HL-60 (cell line): Measurements from ENCODE around the gene RBPJL.

Experiments
- DNase-seq, 2 experiments: peaks; one replicate each; pipeline ENCODE4 v3.0.0-alpha.2; 2010 to 2020; ENCODE audit warnings: low read depth in 1 of 2, low spot score in 1 of 2
- H3K27ac ChIP-seq: fragments of 250-450 bp; sonication (Bioruptor Pico); replicated peaks from 2 replicates; pipeline ENCODE4 v1.5.1; 2020; ENCODE audit warnings: mild to moderate bottlenecking, moderate library complexity
- H3K27me3 ChIP-seq: fragments of 250-450 bp; sonication (Bioruptor Pico); 2 replicates; pipeline ENCODE4 v1.5.1; 2021; ENCODE audit warnings: mild to moderate bottlenecking, moderate library complexity; ENCODE audit not compliant: insufficient read depth, poor library complexity, severe bottlenecking
- H3K4me3 ChIP-seq: replicated peaks from 2 replicates; pipeline ENCODE4 v1.5.1; 2011; ENCODE audit warnings: mild to moderate bottlenecking, control low read depth, low read length; ENCODE audit not compliant: insufficient read depth
- GABPA ChIP-seq: IDR thresholded peaks from 2 replicates; pipeline ENCODE4 v1.6.1; 2012; ENCODE audit warnings: low read depth
- POLR2AphosphoS5 ChIP-seq: IDR thresholded peaks from 2 replicates; pipeline ENCODE4 v1.6.1; 2012; ENCODE audit warnings: low read depth
- SPI1 ChIP-seq: IDR thresholded peaks from 2 replicates; pipeline ENCODE4 v1.6.1; 2012; ENCODE audit warnings: low read depth, mild to moderate bottlenecking, borderline replicate concordance
- TF ChIP-seq, protein P1 (sequence below): IDR thresholded peaks from 2 replicates; pipeline ENCODE4 v1.6.1; 2012; ENCODE audit warnings: low read depth; ENCODE audit not compliant: insufficient replicate concordance
- TF ChIP-seq, protein P2 (sequence below): IDR thresholded peaks from one replicate; pipeline ENCODE4 v1.5.1; 2011; ENCODE audit warnings: low read length, control low read depth, inconsistent platforms; ENCODE audit not compliant: insufficient read depth

RBPJL gene

DNA sequence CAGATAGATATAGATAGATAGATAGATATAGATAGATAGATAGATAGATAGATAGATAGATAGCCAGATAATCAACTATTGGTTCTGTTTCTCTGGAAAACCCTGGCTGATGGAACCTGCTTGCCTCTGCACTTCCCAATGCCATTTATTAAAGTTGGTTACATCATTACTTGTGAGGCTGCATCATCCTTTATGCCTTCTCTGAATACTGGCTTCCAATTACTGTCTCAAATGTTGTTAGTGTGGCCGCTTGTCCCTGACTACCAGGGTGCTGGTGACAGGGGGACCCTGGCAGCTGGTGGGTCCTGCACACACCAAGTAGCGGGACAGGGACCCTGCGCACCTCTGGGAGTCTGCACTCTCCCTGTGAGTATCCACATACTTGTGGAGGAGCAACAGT, 48.4 kb upstream of the RBPJL start:
- TF ChIP-seq GABPA, result no peak
- no peak for TF ChIP-seq POLR2AphosphoS5
- TF ChIP-seq, protein P1, sequence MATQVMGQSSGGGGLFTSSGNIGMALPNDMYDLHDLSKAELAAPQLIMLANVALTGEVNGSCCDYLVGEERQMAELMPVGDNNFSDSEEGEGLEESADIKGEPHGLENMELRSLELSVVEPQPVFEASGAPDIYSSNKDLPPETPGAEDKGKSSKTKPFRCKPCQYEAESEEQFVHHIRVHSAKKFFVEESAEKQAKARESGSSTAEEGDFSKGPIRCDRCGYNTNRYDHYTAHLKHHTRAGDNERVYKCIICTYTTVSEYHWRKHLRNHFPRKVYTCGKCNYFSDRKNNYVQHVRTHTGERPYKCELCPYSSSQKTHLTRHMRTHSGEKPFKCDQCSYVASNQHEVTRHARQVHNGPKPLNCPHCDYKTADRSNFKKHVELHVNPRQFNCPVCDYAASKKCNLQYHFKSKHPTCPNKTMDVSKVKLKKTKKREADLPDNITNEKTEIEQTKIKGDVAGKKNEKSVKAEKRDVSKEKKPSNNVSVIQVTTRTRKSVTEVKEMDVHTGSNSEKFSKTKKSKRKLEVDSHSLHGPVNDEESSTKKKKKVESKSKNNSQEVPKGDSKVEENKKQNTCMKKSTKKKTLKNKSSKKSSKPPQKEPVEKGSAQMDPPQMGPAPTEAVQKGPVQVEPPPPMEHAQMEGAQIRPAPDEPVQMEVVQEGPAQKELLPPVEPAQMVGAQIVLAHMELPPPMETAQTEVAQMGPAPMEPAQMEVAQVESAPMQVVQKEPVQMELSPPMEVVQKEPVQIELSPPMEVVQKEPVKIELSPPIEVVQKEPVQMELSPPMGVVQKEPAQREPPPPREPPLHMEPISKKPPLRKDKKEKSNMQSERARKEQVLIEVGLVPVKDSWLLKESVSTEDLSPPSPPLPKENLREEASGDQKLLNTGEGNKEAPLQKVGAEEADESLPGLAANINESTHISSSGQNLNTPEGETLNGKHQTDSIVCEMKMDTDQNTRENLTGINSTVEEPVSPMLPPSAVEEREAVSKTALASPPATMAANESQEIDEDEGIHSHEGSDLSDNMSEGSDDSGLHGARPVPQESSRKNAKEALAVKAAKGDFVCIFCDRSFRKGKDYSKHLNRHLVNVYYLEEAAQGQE, result no peak
- no peak for TF ChIP-seq SPI1
- Histone ChIP-seq H3K27me3 (no peaks in the 10 kb centered on the region), H3K4me3 (no peak overlapping the region), H3K27ac (no peak overlapping the region)
- DNase-seq, result no peak

DNA sequence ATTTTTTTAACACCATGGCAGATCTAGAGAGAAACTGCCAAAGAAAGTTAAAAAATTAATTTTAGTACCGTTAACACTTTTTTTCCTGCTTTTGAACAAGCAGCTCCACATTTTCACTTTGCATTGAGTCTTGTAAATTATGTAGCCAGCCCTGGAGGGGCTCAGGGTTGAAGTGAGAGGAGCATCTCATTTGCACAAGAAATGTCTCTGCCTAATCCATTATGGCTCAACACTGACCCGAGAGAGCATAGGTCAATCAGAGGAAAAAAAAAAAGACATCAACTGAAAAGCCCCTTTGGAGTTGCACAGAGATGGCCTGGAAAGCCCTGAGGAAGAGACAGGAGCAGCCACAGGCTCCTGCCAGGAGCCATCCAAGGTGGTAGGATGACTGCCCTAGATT, 48.0 kb upstream of the RBPJL start:
- TF ChIP-seq, protein P2, sequence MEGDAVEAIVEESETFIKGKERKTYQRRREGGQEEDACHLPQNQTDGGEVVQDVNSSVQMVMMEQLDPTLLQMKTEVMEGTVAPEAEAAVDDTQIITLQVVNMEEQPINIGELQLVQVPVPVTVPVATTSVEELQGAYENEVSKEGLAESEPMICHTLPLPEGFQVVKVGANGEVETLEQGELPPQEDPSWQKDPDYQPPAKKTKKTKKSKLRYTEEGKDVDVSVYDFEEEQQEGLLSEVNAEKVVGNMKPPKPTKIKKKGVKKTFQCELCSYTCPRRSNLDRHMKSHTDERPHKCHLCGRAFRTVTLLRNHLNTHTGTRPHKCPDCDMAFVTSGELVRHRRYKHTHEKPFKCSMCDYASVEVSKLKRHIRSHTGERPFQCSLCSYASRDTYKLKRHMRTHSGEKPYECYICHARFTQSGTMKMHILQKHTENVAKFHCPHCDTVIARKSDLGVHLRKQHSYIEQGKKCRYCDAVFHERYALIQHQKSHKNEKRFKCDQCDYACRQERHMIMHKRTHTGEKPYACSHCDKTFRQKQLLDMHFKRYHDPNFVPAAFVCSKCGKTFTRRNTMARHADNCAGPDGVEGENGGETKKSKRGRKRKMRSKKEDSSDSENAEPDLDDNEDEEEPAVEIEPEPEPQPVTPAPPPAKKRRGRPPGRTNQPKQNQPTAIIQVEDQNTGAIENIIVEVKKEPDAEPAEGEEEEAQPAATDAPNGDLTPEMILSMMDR, result no peak
- Histone ChIP-seq H3K27me3 (no peaks in the 10 kb centered on the region), H3K4me3 (no peak overlapping the region), H3K27ac (no peak overlapping the region)
- no peak for DNase-seq

DNA sequence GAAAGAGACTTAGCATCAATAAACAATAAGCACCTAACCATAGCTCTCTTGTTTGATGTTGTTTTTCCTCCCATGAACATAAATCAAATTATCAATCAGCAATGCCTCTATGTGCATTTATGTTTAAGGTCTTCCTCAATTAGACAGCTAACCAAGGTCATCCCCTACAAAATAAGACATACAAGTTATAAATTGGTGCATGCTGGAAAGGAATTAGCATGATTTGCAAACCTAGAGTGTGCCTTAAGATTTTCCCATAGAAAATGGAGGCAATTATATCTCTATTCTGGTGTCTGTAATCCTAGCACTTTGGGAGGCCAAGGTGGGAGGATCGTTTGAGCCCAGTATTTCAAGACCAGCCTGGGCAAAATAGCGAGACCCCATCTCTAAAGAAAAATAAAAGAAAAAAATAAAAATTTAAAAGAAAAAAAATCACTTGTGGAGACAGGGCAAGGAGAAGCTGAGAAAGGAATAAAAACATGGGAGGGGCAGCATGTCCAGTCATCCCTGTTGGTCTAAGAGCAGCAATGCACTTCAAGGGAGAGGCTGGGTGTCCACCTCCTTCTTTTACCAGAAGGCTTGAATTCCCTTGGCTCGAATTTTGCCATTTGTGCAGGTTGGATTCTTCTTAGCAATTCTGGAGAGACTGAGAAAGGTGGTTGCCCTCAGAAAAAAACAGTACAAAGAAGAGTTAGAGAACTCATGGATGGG, 42.9 kb upstream of the RBPJL start:
- no peaks in the 10 kb centered on the region for H3K27me3 ChIP-seq

DNA sequence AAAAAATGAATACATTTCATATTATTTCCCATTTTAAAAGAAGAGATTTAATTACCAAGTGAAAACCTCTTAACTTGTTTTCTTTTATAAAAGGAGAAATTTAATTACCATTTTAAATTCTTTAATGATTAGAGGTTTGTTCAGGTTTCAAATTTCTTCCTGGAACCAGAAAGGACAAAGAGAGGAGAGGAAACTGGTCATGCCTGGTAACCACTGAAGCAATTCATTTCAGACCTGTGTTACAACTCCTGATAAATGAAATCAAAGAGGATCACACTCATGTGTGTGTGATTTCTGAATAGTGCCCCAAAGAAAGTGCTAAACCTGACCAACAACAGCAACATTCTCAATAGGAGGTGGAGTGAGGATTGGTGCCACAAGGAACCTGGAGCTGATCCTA, 39.7 kb upstream of the RBPJL start:
- Histone ChIP-seq H3K27me3 (no peaks in the 10 kb centered on the region), H3K27ac (no peak overlapping the region), H3K4me3 (no peak overlapping the region)
- no peak for TF ChIP-seq SPI1
- TF ChIP-seq, protein P2, result no peak
- TF ChIP-seq, protein P1, result no peak
- TF ChIP-seq GABPA, result no peak
- no peak for TF ChIP-seq POLR2AphosphoS5
- DNase-seq, result no peak

More for the DNA sequence above, 42.9 kb upstream of the RBPJL start:
- H3K27ac ChIP-seq, result no peak overlapping the region
- TF ChIP-seq POLR2AphosphoS5, result no peak
- TF ChIP-seq GABPA, result no peak
- no peak overlapping the region for H3K4me3 ChIP-seq
- no peak for DNase-seq

DNA sequence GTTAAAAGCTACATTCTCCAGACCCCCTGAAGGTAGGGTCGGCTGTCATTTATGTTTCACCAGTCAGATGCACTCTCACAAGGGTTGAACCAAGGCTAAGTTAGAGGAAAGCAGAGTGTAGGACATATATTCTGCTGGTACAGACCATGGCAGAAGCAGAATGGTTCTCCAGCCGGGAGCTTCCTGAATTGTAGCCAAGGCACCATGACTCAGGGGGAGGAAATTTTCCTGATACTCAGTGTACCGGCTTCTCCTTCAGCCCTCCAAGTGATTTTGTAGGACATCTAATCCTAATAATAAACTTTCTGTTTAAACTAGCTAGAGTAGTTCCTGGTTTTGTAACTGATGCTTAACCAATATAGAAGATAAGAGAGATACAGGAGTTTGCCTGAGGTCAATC, 38.1 kb upstream of the RBPJL start:
- no peak overlapping the region for H3K4me3 ChIP-seq
- TF ChIP-seq SPI1 (no peak), POLR2AphosphoS5 (no peak), GABPA (no peak)
- TF ChIP-seq, protein P2, result no peak
- TF ChIP-seq, protein P1, result no peak
- no peak for DNase-seq
- H3K27me3 ChIP-seq, result no peaks in the 10 kb centered on the region
- H3K27ac ChIP-seq, result no peak overlapping the region
